ENCODE data around the gene COPS9. TPM values are rescaled to one million over a fixed set of nuclear protein-coding genes. Genes with fewer than 3 reads are reported as not detected.

The COPS9 gene
- total RNA-seq, 1 experiment from 2014 or later, result 473 TPM

GRCh38 chr2:240134466-240134865, 1.6 kb downstream of the COPS9 start:
- no peak overlapping the region for H2AFZ ChIP-seq (ENCODE audit: low read length)
- peak overlapping the region; percentile 94; the same call in 1 of the 2 replicates for H3K9ac ChIP-seq (ENCODE audit: low read length)
- peak overlapping the region; percentile 100 for H3K4me2 ChIP-seq (ENCODE audit: low read length)
- H3K27me3 ChIP-seq (ENCODE audit: low read length), result no peaks in the 10 kb centered on the region
- peaks cover 34% of the 10 kb centered on the region for H3K79me2 ChIP-seq (ENCODE audit: low read length)
- peak overlapping the region; percentile 99 for H3K4me3 ChIP-seq (ENCODE audit: low read length)
- TF ChIP-seq CTCF (conservative IDR thresholded peaks at IDR 0.05; ENCODE audit: low read depth, low read length), result no peak
- no peak for TF ChIP-seq EZH2 (IDR thresholded peaks at IDR 0.05; ENCODE audit: low read length, unreplicated experiment)
- no peak for TF ChIP-seq EZH2phosphoT487 (IDR thresholded peaks at IDR 0.05; ENCODE audit: borderline replicate concordance, low read length)
- H3K9me2 ChIP-seq (replicated peaks; ENCODE audit: low read length), result no peaks in the 10 kb centered on the region
- ChIA-PET POLR2A (ENCODE audit: unreplicated experiment) (no interaction called here), CTCF (no interaction called here)
- intact Hi-C loops (cut with micrococcal nuclease), result no loop called here
- DNase-seq (no peak), ATAC-seq (no peak)
- H3K9me3 ChIP-seq (ENCODE audit: low read length), result no peaks in the 10 kb centered on the region
- H3K36me3 ChIP-seq (ENCODE audit: low read depth, low read length), result peaks cover 18% of the 10 kb centered on the region
- H3K4me1 ChIP-seq (ENCODE audit: insufficient read depth, low read length), result peaks cover 24% of the 10 kb centered on the region
- peaks cover 10% of the 10 kb centered on the region; the same call in 1 of the 2 replicates for H4K20me1 ChIP-seq (ENCODE audit: low read length)
- no peaks in the 10 kb centered on the region for H3F3A ChIP-seq (ENCODE audit: low read length, unreplicated experiment)
- no peak overlapping the region for H3K27ac ChIP-seq (ENCODE audit: low read length)
- BruUV-seq (replicated peaks), result no TSS peak

- TF ChIP-seq EZH2 (IDR thresholded peaks at IDR 0.05; ENCODE audit: low read length, unreplicated experiment), result no peak
- no peak for TF ChIP-seq CTCF (conservative IDR thresholded peaks at IDR 0.05; ENCODE audit: low read depth, low read length)
- CTCF ChIA-PET, result no interaction called here
- H3K27me3 ChIP-seq (ENCODE audit: low read length), result no peaks in the 10 kb centered on the region
- H3K27ac ChIP-seq (ENCODE audit: low read length), result no peak overlapping the region
- POLR2A ChIA-PET (ENCODE audit: unreplicated experiment), result no interaction called here
- H3F3A ChIP-seq (ENCODE audit: low read length, unreplicated experiment), result no peaks in the 10 kb centered on the region
- H3K4me3 ChIP-seq (ENCODE audit: low read length), result no peak overlapping the region
- peaks cover 20% of the 10 kb centered on the region for H3K4me1 ChIP-seq (ENCODE audit: insufficient read depth, low read length)
- H3K9me2 ChIP-seq (replicated peaks; ENCODE audit: low read length), result no peaks in the 10 kb centered on the region
- H3K9me3 ChIP-seq (ENCODE audit: low read length), result no peaks in the 10 kb centered on the region
- peaks cover 34% of the 10 kb centered on the region for H3K79me2 ChIP-seq (ENCODE audit: low read length)
- H3K4me2 ChIP-seq (ENCODE audit: low read length), result no peak overlapping the region
- H3K36me3 ChIP-seq (ENCODE audit: low read depth, low read length), result peaks cover 22% of the 10 kb centered on the region
- intact Hi-C loops (cut with micrococcal nuclease), result no loop called here
- no peak overlapping the region for H2AFZ ChIP-seq (ENCODE audit: low read length)
- DNase-seq (no peak), ATAC-seq (no peak)
- no peak overlapping the region for H3K9ac ChIP-seq (ENCODE audit: low read length)
- BruUV-seq (replicated peaks), result no TSS peak
- H4K20me1 ChIP-seq (ENCODE audit: low read length), result peaks cover 10% of the 10 kb centered on the region; the same call in 1 of the 2 replicates
Measured at GRCh38 chr2:240133401-240133800, 2.7 kb downstream of the COPS9 start.

GRCh38 chr2:240132651-240132980, 3.5 kb downstream of the COPS9 start:
- BruUV-seq (replicated peaks), result no TSS peak

More at GRCh38 chr2:240132651-240132980, 3.5 kb downstream of the COPS9 start:
- ChIA-PET CTCF (no interaction called here), POLR2A (ENCODE audit: unreplicated experiment) (no interaction called here)
- Histone ChIP-seq H3K4me2 (ENCODE audit: low read length) (no peak overlapping the region), H3K79me2 (ENCODE audit: low read length) (peaks cover 34% of the 10 kb centered on the region), H3K4me3 (ENCODE audit: low read length) (no peak overlapping the region), H2AFZ (ENCODE audit: low read length) (no peak overlapping the region), H3K36me3 (ENCODE audit: low read depth, low read length) (peaks cover 22% of the 10 kb centered on the region), H3K27me3 (ENCODE audit: low read length) (no peaks in the 10 kb centered on the region), H3K27ac (ENCODE audit: low read length) (no peak overlapping the region), H3K9ac (ENCODE audit: low read length) (no peak overlapping the region), H3K9me3 (ENCODE audit: low read length) (no peaks in the 10 kb centered on the region), H3F3A (ENCODE audit: low read length, unreplicated experiment) (no peaks in the 10 kb centered on the region), H3K9me2 (replicated peaks; ENCODE audit: low read length) (no peaks in the 10 kb centered on the region), H3K4me1 (ENCODE audit: insufficient read depth, low read length) (peaks cover 16% of the 10 kb centered on the region), H4K20me1 (ENCODE audit: low read length) (peaks cover 10% of the 10 kb centered on the region; the same call in 1 of the 2 replicates)
- DNase-seq (no peak), ATAC-seq (no peak)
- no peak for TF ChIP-seq EZH2 (IDR thresholded peaks at IDR 0.05; ENCODE audit: low read length, unreplicated experiment)
- no peak for TF ChIP-seq CTCF (conservative IDR thresholded peaks at IDR 0.05; ENCODE audit: low read depth, low read length)
- TF ChIP-seq EZH2phosphoT487 (IDR thresholded peaks at IDR 0.05; ENCODE audit: borderline replicate concordance, low read length), result no peak
- intact Hi-C loops (cut with micrococcal nuclease), result no loop called here

Data from PC-3 (cell line).